NCI-H2196 treated with DMSO at 0.1 percent for 48 hours (cell line): ENCODE measurements around the gene FIBCD1.
"Not testable (repeated sequence)": the region's sequence is repeated elsewhere in the genome, so short reads cannot be mapped to it uniquely, and the experiment has no call there.

Experiments used
- DNase-seq: peaks from one replicate; lab custom pipeline; 2025; ENCODE audit not compliant: unreplicated experiment; lab: John Stamatoyannopoulos, UW

The FIBCD1 gene

GRCh38 chr9:130954925-130955324 lies 15.9 kb upstream of the FIBCD1 start:
- DNase-seq, result not testable (repeated sequence)

GRCh38 chr9:130954317-130954716 lies 15.3 kb upstream of the FIBCD1 start:
- DNase-seq, result no peak

- no peak for DNase-seq
Measured at GRCh38 chr9:130952065-130952762, 13.2 kb upstream of the FIBCD1 start.

- DNase-seq, result no peak
Measured at GRCh38 chr9:130950039-130950311, 10.9 kb upstream of the FIBCD1 start.

- no peak for DNase-seq
Measured at GRCh38 chr9:130949188-130950038, 10.4 kb upstream of the FIBCD1 start.

GRCh38 chr9:130948266-130948665 lies 9.2 kb upstream of the FIBCD1 start:
- peak; percentile 8 for DNase-seq

GRCh38 chr9:130947618-130948140 lies 8.6 kb upstream of the FIBCD1 start:
- DNase-seq, result no peak

GRCh38 chr9:130946766-130947617 lies 7.9 kb upstream of the FIBCD1 start:
- DNase-seq, result no peak

GRCh38 chr9:130945173-130945572 lies 6.1 kb upstream of the FIBCD1 start:
- no peak for DNase-seq

GRCh38 chr9:130944510-130945058 lies 5.5 kb upstream of the FIBCD1 start:
- no peak for DNase-seq

- DNase-seq, result no peak
Measured at GRCh38 chr9:130943777-130944176, 4.7 kb upstream of the FIBCD1 start.

GRCh38 chr9:130943221-130943620 lies 4.2 kb upstream of the FIBCD1 start:
- DNase-seq, result no peak

- no peak for DNase-seq
Measured at GRCh38 chr9:130942679-130943078, 3.6 kb upstream of the FIBCD1 start.

- DNase-seq, result no peak
Measured at GRCh38 chr9:130942084-130942483, 3.0 kb upstream of the FIBCD1 start.

- peak; percentile 85 for DNase-seq
Measured at GRCh38 chr9:130940693-130941576, 1.9 kb upstream of the FIBCD1 start.

- no peak for DNase-seq
Measured at GRCh38 chr9:130940027-130940549, 1.0 kb upstream of the FIBCD1 start.

GRCh38 chr9:130939405-130940026 lies 469 bp upstream of the FIBCD1 start:
- DNase-seq, result no peak

- no peak for DNase-seq
Measured at GRCh38 chr9:130938184-130938651, 829 bp downstream of the FIBCD1 start.
